Measurements from ENCODE around the gene ODAM. TPM values are rescaled to one million over a fixed set of nuclear protein-coding genes. Genes with fewer than 3 reads are reported as not detected.
A peak's percentile ranks its signal among the peaks of the same experiment; 100 is the strongest.
"Not testable (repeated sequence)": the region's sequence is repeated elsewhere in the genome, so short reads cannot be mapped to it uniquely, and the experiment has no call there.

ODAM gene
- total and polyA plus RNA-seq, 8 donors = 0.37 to 20.3 (median 11.9) TPM; not detected in 3

GRCh38 chr4:70197842-70198241 is 2.3 kb downstream of the ODAM start:
- intact Hi-C loops (cut with DNase I; ENCODE audit: low total_unique reads) = no loop called here
- Histone ChIP-seq H3K9me3 (no peaks in the 10 kb centered on the region), H3K4me3 (no peak overlapping the region), H3K4me1 (peaks cover 5 to 19% (median 7%) of the 10 kb centered on the region in 4 donors), H3K27me3 (no peaks in the 10 kb centered on the region), H3K36me3 (no peaks in the 10 kb centered on the region), H3K27ac (peak overlapping the region in 3 of 5 donors; percentile 18 to 62 (median 40))
- peak; percentile 83 to 86 for DNase-seq
- TF ChIP-seq POLR2A (IDR thresholded peaks at IDR 0.05) (no peak), POLR2AphosphoS5 (IDR thresholded peaks at IDR 0.05) (peak in 2 of 3 donors; percentile 27 to 57)
- 24 to 41% (median 35%) methylated on average over 2 of the region's 2 CpGs for WGBS, 5 donors

GRCh38 chr4:70203601-70204000 is 8.1 kb downstream of the ODAM start:
- Histone ChIP-seq H3K27me3 (no peaks in the 10 kb centered on the region), H3K36me3 (no peaks in the 10 kb centered on the region), H3K9me3 (no peaks in the 10 kb centered on the region), H3K4me1 (peaks cover 2 to 6% (median 3%) of the 10 kb centered on the region in 4 donors), H3K27ac (no peak overlapping the region), H3K4me3 (no peak overlapping the region)
- TF ChIP-seq CTCF (IDR thresholded peaks at IDR 0.05) (no peak), POLR2AphosphoS5 (IDR thresholded peaks at IDR 0.05) (no peak), EP300 (IDR thresholded peaks at IDR 0.05) (no peak), POLR2A (IDR thresholded peaks at IDR 0.05) (no peak)
- WGBS, 5 donors = 16 to 43% (median 33%) methylated on average over 1 of the region's 1 CpG
- intact Hi-C loops (cut with DNase I; ENCODE audit: low total_unique reads) = no loop called here
- DNase-seq = peak in 1 of 2 donors; percentile 23

GRCh38 chr4:70212752-70213151 is 17.2 kb downstream of the ODAM start:
- intact Hi-C loops (cut with DNase I; ENCODE audit: low total_unique reads); H3K36me3 ChIP-seq; H3K9me3 ChIP-seq; H3K4me1 ChIP-seq; H3K27ac ChIP-seq; H3K4me3 ChIP-seq; DNase-seq; H3K27me3 ChIP-seq: not testable (repeated sequence)
- 47 to 69% (median 49%) methylated on average over 4 of the region's 4 CpGs for WGBS, 5 donors

- intact Hi-C loops (cut with DNase I; ENCODE audit: low total_unique reads); H3K9me3 ChIP-seq; H3K27me3 ChIP-seq; H3K4me3 ChIP-seq; H3K27ac ChIP-seq; DNase-seq; H3K4me1 ChIP-seq; H3K36me3 ChIP-seq: not testable (repeated sequence)
Observed at GRCh38 chr4:70216109-70216508, 20.6 kb downstream of the ODAM start.

GRCh38 chr4:70216550-70216949 is 21.0 kb downstream of the ODAM start:
- DNase-seq; H3K27me3 ChIP-seq; H3K4me3 ChIP-seq; H3K9me3 ChIP-seq; H3K27ac ChIP-seq; H3K36me3 ChIP-seq; intact Hi-C loops (cut with DNase I; ENCODE audit: low total_unique reads); H3K4me1 ChIP-seq: not testable (repeated sequence)
- WGBS, 5 donors = 96 to 100% (median 98%) methylated on average over 1 of the region's 1 CpG

GRCh38 chr4:70221389-70221788 is 25.9 kb downstream of the ODAM start:
- H3K4me1 ChIP-seq; H3K27ac ChIP-seq; DNase-seq; intact Hi-C loops (cut with DNase I; ENCODE audit: low total_unique reads); H3K4me3 ChIP-seq; H3K9me3 ChIP-seq; H3K27me3 ChIP-seq; H3K36me3 ChIP-seq: not testable (repeated sequence)
- 92 to 95% (median 94%) methylated on average over 3 of the region's 3 CpGs for WGBS, 5 donors

GRCh38 chr4:70221818-70222217 is 26.3 kb downstream of the ODAM start:
- intact Hi-C loops (cut with DNase I; ENCODE audit: low total_unique reads); DNase-seq; H3K4me1 ChIP-seq; H3K27me3 ChIP-seq; H3K27ac ChIP-seq; H3K9me3 ChIP-seq; H3K36me3 ChIP-seq; H3K4me3 ChIP-seq: not testable (repeated sequence)

GRCh38 chr4:70225824-70226223 is 30.3 kb downstream of the ODAM start, which contains the start of gene FDCSP:
Gene FDCSP (plus strand): TSS chr4:70226124. CDS start chr4:70231195, 5,071 bp downstream.
- no peak within 1 kb of the TSS for H3K4me3 ChIP-seq
- 45 to 59% (median 51%) methylated on average over 2 of the region's 2 CpGs for WGBS, 5 donors
- H3K27me3 ChIP-seq = no peaks in the 10 kb centered on the region
- H3K9me3 ChIP-seq = no peaks in the 10 kb centered on the region
- TF ChIP-seq EP300 (IDR thresholded peaks at IDR 0.05) = no peak
- no peak for TF ChIP-seq CTCF (IDR thresholded peaks at IDR 0.05)
- TF ChIP-seq POLR2A (IDR thresholded peaks at IDR 0.05) = no peak
- TF ChIP-seq POLR2AphosphoS5 (IDR thresholded peaks at IDR 0.05) = no peak
- intact Hi-C loops (cut with DNase I; ENCODE audit: low total_unique reads) = no loop called here
- H3K27ac ChIP-seq = no peak within 1 kb of the TSS
- DNase-seq = no peak
- H3K4me1 ChIP-seq = no peaks in the 10 kb centered on the region
- H3K36me3 ChIP-seq = no peaks in the 10 kb centered on the region
